HL-60/S4 (cell line): ENCODE results near the gene OR4C11.

Source experiments
- in situ Hi-C: fragments of 300-500 bp; cut with MboI; formaldehyde crosslinking; loops from 2 replicates; pipeline ENCODE4 v1.14.3; 2022; ENCODE audit warnings: low sequenced_read_pairs

The OR4C11 gene, protein sequence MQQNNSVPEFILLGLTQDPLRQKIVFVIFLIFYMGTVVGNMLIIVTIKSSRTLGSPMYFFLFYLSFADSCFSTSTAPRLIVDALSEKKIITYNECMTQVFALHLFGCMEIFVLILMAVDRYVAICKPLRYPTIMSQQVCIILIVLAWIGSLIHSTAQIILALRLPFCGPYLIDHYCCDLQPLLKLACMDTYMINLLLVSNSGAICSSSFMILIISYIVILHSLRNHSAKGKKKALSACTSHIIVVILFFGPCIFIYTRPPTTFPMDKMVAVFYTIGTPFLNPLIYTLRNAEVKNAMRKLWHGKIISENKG

DNA sequence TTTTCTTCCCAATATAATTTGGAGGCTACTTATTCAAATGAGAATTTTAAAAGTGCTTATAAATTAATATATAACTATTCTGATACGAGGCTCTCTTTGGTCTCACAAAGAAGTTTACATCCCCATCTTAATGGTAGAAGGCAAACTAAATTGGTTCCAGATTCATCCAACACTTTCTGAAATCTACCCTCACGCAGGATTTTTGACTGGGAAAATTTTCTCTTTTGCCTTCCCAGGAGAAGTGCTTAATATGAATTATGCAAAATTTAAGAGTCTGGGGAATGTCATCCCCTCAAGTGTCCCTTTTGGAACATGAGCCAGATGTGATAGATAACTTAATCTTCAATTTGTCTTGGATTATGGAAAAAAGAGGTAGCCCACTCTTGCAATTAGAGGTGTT lies at the start of gene OR4C11:
Gene OR4C11, minus strand, starts transcription at position 101 of the 400 bp plus-strand sequence. CDS start 3,272 bp downstream, outside the sequence.
- in situ Hi-C loops, result no loop called here

DNA sequence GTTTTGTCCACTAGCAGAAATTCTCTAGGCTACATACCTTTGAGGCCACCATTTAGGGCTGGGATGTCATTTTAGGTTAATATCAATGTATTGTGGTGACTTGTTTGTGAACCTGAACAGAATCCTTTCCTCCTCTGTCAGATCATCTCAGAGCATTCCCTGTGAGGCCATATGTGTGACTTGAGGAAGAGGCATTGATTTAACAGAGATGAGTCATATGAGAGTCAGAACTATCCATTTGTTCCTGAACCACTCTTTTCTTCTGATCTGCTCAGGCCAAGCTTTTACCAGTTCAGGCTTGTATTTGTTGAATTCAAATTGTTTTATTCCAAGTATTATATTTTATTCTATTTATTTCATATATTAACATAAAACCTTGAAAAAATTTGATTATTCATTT lies 47.7 kb upstream of the OR4C11 start:
- in situ Hi-C loops, result loop anchor here (25.0 kb wide), 1 partner anchor 243 kb away; no protein-coding TSS in a partner anchor

DNA sequence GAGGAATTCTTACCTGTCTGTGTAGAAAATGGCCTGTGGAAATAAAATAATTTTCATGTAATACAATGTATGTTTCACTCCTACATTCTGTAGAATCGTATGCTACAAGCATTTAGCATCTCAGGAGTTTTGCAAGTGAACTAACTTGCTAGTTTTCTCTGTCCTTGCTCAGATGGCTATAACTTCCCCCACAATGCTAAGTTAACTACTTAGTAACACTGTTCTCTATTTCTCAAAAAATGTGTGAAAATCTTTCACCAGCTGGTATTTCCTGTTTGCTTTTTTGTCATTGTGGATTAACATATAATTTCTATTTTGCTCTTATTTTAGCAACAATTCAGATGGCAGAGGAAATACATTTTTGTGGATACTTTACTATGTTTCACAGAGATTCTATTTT lies 45.1 kb upstream of the OR4C11 start:
- in situ Hi-C loops, result loop anchor here (25.0 kb wide), 1 partner anchor 240 kb away; no protein-coding TSS in a partner anchor

DNA sequence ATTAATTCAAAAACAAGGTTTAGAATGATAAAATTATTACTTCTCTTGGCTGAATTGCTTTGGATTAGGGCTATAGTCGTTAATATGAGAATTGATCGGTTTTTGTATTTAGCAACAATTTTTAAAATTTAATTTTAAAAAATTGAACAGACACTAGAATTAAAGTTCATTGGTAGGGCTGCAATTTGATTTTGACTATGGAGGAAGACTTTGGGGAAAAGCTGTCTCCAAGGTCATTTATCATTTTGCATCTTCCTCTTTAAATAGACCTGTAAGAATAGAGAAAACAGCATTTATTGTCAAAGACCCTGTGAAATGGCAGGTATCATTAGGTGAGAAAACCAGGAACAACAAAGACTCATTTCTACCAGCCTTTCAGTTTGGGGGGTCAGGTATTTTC lies 40.6 kb upstream of the OR4C11 start, which contains the start of gene OR4S2:
Gene OR4S2, plus strand, starts transcription at position 301 of the 400 bp plus-strand sequence. CDS start 2,577 bp downstream, outside the sequence.
- in situ Hi-C loops, result no loop called here

DNA sequence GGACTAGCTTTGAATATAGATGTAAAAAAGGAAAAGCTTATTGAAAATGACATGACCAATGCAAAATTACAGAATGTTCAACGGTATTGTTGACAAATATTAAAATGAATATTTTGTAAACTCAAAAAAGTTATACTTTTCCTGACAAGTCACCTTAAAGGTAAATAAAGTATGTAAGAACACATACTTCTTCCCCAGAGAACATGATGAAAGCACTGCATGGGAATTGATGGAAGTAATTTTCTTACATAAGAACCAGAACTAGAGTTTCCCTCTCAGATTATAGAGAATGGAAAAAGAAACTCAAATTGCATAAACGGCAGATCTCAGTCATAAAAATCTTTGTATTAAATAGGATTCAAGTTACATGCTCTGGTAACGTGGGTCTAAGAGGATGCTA lies 27.4 kb upstream of the OR4C11 start, which contains the start of gene OR4P4:
Gene OR4P4, plus strand, starts transcription at position 301 of the 400 bp plus-strand sequence.
- in situ Hi-C loops, result no loop called here

DNA sequence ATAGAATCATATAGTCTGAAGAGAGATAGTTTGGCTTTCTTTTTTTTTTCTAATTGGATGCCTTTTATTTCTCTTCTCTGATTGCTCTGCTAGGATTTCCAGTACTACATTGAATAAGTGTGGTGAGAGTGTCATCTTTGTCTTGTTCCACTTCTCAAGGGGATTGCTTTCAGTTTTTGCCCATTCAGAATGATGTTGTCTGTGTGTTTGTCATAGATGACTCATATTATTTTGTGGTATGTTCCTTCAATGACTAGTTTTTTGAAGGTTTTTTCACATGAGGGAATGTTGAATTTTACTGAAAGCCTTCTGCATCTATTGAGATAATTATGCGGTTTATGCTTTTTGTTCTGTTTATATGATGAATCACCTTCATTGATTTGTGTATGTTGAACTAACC lies 17.1 kb upstream of the OR4C11 start:
- in situ Hi-C loops, result no loop called here

DNA sequence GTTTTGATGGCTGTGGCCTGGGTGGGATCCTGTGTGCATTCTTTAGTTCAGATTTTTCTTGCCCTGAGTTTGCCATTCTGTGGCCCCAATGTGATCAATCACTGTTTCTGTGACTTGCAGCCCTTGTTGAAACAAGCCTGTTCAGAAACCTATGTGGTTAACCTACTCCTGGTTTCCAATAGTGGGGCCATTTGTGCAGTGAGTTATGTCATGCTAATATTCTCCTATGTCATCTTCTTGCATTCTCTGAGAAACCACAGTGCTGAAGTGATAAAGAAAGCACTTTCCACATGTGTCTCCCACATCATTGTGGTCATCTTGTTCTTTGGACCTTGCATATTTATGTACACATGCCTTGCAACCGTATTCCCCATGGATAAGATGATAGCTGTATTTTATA lies 34.9 kb downstream of the OR4C11 start:
- in situ Hi-C loops, result no loop called here

DNA sequence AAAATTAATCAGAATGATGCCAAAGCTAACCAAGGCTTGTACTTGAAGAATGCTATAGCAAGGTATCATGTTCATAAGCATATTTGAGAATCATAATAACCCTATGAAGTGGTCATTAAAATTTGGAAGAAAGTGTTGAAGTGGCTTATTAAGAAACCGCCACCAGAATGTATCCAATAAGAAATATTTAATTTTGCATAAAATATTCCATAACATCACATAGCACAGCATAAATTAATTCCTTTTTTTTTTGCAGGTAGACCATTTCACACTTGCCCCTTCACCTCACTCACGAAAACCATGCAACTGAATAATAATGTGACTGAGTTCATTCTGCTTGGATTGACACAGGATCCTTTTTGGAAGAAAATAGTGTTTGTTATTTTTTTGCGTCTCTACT lies 35.6 kb downstream of the OR4C11 start, which contains the start of gene OR4C16:
Gene OR4C16, plus strand, starts transcription at position 301 of the 400 bp plus-strand sequence. Its CDS starts 0 bp downstream, at position 301.
- in situ Hi-C loops, result no loop called here

DNA sequence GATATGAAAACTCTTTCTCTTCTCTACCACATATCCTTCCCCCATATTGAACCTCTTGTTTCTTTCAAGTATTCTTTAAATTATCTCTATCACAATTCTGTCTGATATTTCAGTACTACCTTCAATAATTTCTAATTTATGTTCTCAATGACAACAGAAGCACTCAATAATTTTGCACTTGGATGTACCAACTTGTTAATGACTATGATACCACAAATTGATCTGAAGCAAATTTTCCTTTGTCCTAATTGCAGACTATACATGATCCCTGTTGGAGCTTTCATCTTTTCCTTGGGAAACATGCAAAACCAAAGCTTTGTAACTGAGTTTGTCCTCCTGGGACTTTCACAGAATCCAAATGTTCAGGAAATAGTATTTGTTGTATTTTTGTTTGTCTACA lies 53.3 kb downstream of the OR4C11 start, which contains the start of gene OR4C15:
Gene OR4C15, plus strand, starts transcription at position 301 of the 400 bp plus-strand sequence. Its CDS starts 0 bp downstream, at position 301.
- in situ Hi-C loops, result no loop called here
